Heart left ventricle (tissue), 13 donors: ENCODE data around the gene HYOU1.

ENCODE experiments used
- POLR2A ChIP-seq, 2 donors: fragments of 450-650 bp; IDR thresholded peaks; one replicate each; pipeline ENCODE4 v1.6.1; 2017; ENCODE audit warnings: antibody characterized with exemption in 2 of 2, mild to moderate bottlenecking in 2 of 2, moderate library complexity in 2 of 2
- TF ChIP-seq, protein P1 (sequence below), 12 donors: fragments of 200-600 bp; sonication (generic) in 4 of 12; IDR thresholded peaks; one replicate each; pipeline versions ENCODE4 v1.5.0 to v1.8.0; 2018 to 2022; ENCODE audit warnings: antibody characterized with exemption in 12 of 12, mild to moderate bottlenecking in 5 of 12
- donor health status: ischemic (EF 13 %, LVEDD 7.1; RV severe dilation, severe dysfunction).
- donor health status: DM: no; HTN: yes; CAD: no.
- donor health status: DM: no; HTN: no; CAD: no.
- donor health status: ischemic (EF 25% LVEDD 6.9; RV normal size, moderate dysfunction).
- donor health status: ischemic (EF 25% LVEDD 5.7; RV mildly dilated, moderate dysfunction).
- donor health status: ischemic (EF 35%, LVEDD 5.7; RV mildly dilated, moderate dysfunction).
- donor health status: nonischemic (EF 11% LVEDD 7.7; RV severe dilation, severe dysfunction).
- donor health status: DM: yes; HTN: yes; CAD: no.
- donor health status: PGD.
- donor health status: ischemic (EF 29% LVEDD 5.4; RV normal size, mild dysfunction).
- donor health status: nonischemic (EF 23%, LVEDD 6.1; RV moderate dilation, normal function).

- no peak for TF ChIP-seq POLR2A (IDR thresholded peaks at IDR 0.05)
- TF ChIP-seq, protein P1, sequence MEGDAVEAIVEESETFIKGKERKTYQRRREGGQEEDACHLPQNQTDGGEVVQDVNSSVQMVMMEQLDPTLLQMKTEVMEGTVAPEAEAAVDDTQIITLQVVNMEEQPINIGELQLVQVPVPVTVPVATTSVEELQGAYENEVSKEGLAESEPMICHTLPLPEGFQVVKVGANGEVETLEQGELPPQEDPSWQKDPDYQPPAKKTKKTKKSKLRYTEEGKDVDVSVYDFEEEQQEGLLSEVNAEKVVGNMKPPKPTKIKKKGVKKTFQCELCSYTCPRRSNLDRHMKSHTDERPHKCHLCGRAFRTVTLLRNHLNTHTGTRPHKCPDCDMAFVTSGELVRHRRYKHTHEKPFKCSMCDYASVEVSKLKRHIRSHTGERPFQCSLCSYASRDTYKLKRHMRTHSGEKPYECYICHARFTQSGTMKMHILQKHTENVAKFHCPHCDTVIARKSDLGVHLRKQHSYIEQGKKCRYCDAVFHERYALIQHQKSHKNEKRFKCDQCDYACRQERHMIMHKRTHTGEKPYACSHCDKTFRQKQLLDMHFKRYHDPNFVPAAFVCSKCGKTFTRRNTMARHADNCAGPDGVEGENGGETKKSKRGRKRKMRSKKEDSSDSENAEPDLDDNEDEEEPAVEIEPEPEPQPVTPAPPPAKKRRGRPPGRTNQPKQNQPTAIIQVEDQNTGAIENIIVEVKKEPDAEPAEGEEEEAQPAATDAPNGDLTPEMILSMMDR (IDR thresholded peaks at IDR 0.05), result no peak
Measured at GRCh38 chr11:119092880-119093842, 36.2 kb upstream of the HYOU1 start.
